MCF 10A (cell line): Measurements from ENCODE around the gene GADD45B. TPM values are rescaled to one million over a fixed set of nuclear protein-coding genes. Genes with fewer than 3 reads are reported as not detected.

Experiments used
- BruUV-seq: library from RNA; stranded (reverse); fragments of 400-500 nt; replicated peaks from 2 replicates; lab custom pipeline; 2021; lab: Mats Ljungman, UMichigan
- CTCF ChIA-PET: fragments of 300-600 bp; sonication (Branson Sonifier 250); formaldehyde crosslinking; extraction: SDS; loops from one replicate; lab custom pipeline; 2021; ENCODE audit warnings: antibody characterized with exemption, inconsistent platforms; lab: Yijun Ruan, JAX
- POLR2A ChIA-PET: fragments of 300-600, 350-650 bp; sonication (Branson Sonifier 250); formaldehyde crosslinking; extraction: SDS; loops from one replicate; lab custom pipeline; 2020; ENCODE audit warnings: antibody characterized with exemption, inconsistent platforms; lab: Yijun Ruan, JAX
- DNase-seq: peaks from one replicate; pipeline ENCODE4 v3.0.0-alpha.2; 2018; ENCODE audit not compliant: unreplicated experiment
- H3K27ac Mint-ChIP-seq: one replicate; pipeline ENCODE4 v1.8.0; 2022; ENCODE audit warnings: mild to moderate bottlenecking, low read depth, mixed read lengths; ENCODE audit not compliant: unreplicated experiment
- H3K27me3 Mint-ChIP-seq: one replicate; pipeline ENCODE4 v1.8.0; 2022; ENCODE audit warnings: mixed read lengths; ENCODE audit not compliant: insufficient read depth, unreplicated experiment
- H3K36me3 Mint-ChIP-seq: one replicate; pipeline ENCODE4 v1.8.0; 2022; ENCODE audit warnings: mild to moderate bottlenecking, moderate library complexity, mixed read lengths; ENCODE audit not compliant: insufficient read depth, unreplicated experiment
- H3K4me1 Mint-ChIP-seq: one replicate; pipeline ENCODE4 v1.8.0; 2022; ENCODE audit warnings: mixed read lengths; ENCODE audit not compliant: insufficient read depth, unreplicated experiment
- H3K4me3 Mint-ChIP-seq: one replicate; pipeline ENCODE4 v1.8.0; 2022; ENCODE audit warnings: mild to moderate bottlenecking, moderate library complexity, mixed read lengths; ENCODE audit not compliant: unreplicated experiment
- H3K9me3 Mint-ChIP-seq: one replicate; pipeline ENCODE4 v1.8.0; 2022; ENCODE audit warnings: mixed read lengths; ENCODE audit not compliant: unreplicated experiment
- CTCF ChIP-seq: fragments of 200-600 bp; IDR thresholded peaks from one replicate; pipeline ENCODE4 v1.8.0; 2022; ENCODE audit warnings: antibody characterized with exemption, mild to moderate bottlenecking; ENCODE audit not compliant: unreplicated experiment
- intact Hi-C: fragments of 100-400 bp; cut with micrococcal nuclease; formaldehyde crosslinking; loops from 2 replicates; pipeline ENCODE4 v1.14.1; 2022
- total RNA-seq: library from RNA; stranded (reverse); gene quantifications from 2 replicates; pipeline ENCODE4 v1.2.3, GENCODE V29; 2022

The GADD45B gene
- total RNA-seq, 1 experiment from 2014 or later: 53.8 TPM

GRCh38 chr19:2483484-2484151 lies 7.7 kb downstream of the GADD45B start:
- intact Hi-C loops: no loop called here
- no peak for TF ChIP-seq CTCF
- H3K4me3 Mint-ChIP-seq: no peak overlapping the region
- H3K36me3 Mint-ChIP-seq: peaks cover 9% of the 10 kb centered on the region
- no TSS peak for BruUV-seq
- no peaks in the 10 kb centered on the region for H3K9me3 Mint-ChIP-seq
- H3K27me3 Mint-ChIP-seq: no peaks in the 10 kb centered on the region
- peaks cover 11% of the 10 kb centered on the region for H3K4me1 Mint-ChIP-seq
- ChIA-PET CTCF (interaction anchor here (0.7 to 1.4 kb wide), 3 partner anchors 56 to 95 kb away, joined by 3 to 5 read pairs (median 3); no protein-coding TSS in a partner anchor), POLR2A (interaction anchor here (1.3 kb wide), 1 partner anchor 7 kb away, joined by 6 read pairs; the partner anchor contains the start of gene GADD45B)
- DNase-seq: no peak
- no peak overlapping the region for H3K27ac Mint-ChIP-seq

- no peaks in the 10 kb centered on the region for H3K27me3 Mint-ChIP-seq
- no TSS peak for BruUV-seq
- POLR2A ChIA-PET: interaction anchor here (1.3 kb wide), 1 partner anchor 8 kb away, joined by 6 read pairs; the partner anchor contains the start of gene GADD45B
- CTCF ChIA-PET: interaction anchor here (0.6 to 1.4 kb wide), 5 partner anchors 15 to 124 kb away, joined by 3 to 5 read pairs (median 3); no protein-coding TSS in a partner anchor
- H3K9me3 Mint-ChIP-seq: no peaks in the 10 kb centered on the region
- intact Hi-C loops: no loop called here
- H3K36me3 Mint-ChIP-seq: peaks cover 4% of the 10 kb centered on the region
- no peak for TF ChIP-seq CTCF
- peak; percentile 37 for DNase-seq
- H3K4me3 Mint-ChIP-seq: no peak overlapping the region
- no peak overlapping the region for H3K27ac Mint-ChIP-seq
- H3K4me1 Mint-ChIP-seq: peaks cover 11% of the 10 kb centered on the region
Measured at GRCh38 chr19:2484178-2484937, 8.4 kb downstream of the GADD45B start.

DNA sequence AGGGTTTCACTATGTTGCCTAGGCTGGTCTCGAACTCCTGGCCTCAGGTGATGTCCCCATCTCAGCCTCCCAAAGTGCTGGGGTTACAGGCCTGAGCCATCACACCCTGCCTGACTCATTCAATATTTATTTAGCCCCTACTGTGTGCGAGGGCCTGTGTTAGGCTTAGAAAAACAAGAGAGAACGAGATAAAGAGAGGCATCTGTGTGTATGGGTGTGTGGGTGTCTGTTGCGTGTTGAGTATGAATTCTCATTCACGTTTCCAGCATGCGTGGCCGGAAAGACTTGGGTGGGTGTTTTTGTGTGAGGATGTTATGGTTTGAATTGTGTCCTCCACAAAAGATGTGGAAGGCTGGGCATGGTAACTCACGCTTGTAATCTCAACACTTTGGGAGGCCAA lies 9.5 kb downstream of the GADD45B start:
- intact Hi-C loops: no loop called here
- Mint-ChIP-seq H3K9me3 (no peaks in the 10 kb centered on the region), H3K27me3 (no peaks in the 10 kb centered on the region), H3K4me1 (peaks cover 11% of the 10 kb centered on the region), H3K4me3 (no peak overlapping the region), H3K36me3 (peaks cover 4% of the 10 kb centered on the region), H3K27ac (no peak overlapping the region)
- no peak for TF ChIP-seq CTCF
- DNase-seq: no peak
- ChIA-PET POLR2A (no interaction called here), CTCF (no interaction called here)
- BruUV-seq: no TSS peak

DNA sequence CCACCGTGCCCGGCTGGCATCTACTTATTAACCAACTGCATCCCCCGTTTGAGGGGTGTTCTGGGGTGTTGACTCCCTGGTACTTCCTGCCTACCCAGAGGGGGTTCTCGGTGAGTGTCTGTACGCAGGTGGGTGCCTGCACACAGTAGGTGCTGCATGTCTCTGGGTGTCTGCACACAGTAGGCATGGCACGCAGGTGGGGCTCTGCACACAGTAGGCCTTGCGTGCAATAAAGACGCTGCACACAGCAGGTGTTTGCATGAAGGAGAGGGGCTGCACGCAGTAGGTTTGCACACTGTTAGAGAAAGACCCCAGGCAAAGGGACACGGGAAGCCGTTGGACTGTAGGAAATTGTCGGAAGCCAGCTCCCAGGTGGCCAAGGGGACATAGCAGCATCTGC lies 11.2 kb downstream of the GADD45B start:
- DNase-seq: no peak
- H3K27me3 Mint-ChIP-seq: no peaks in the 10 kb centered on the region
- H3K4me3 Mint-ChIP-seq: no peak overlapping the region
- intact Hi-C loops: no loop called here
- no peak overlapping the region for H3K27ac Mint-ChIP-seq
- no peaks in the 10 kb centered on the region for H3K9me3 Mint-ChIP-seq
- POLR2A ChIA-PET: interaction anchor here (10.7 kb wide), 1 partner anchor 9 kb away, joined by 131 read pairs; the partner anchor contains the start of gene GADD45B
- CTCF ChIA-PET: no interaction called here
- TF ChIP-seq CTCF: no peak
- no peaks in the 10 kb centered on the region for H3K36me3 Mint-ChIP-seq
- H3K4me1 Mint-ChIP-seq: peaks cover 26% of the 10 kb centered on the region
- BruUV-seq: no TSS peak
